ENCODE results near the gene UXS1. TPM values are rescaled to one million over a fixed set of nuclear protein-coding genes. Genes with fewer than 3 reads are reported as not detected.

Gene UXS1
- total and polyA plus RNA-seq, 9 of the 15 experiments (the other 6 are each of a cell fraction or from before 2014, with no cell fraction given) = 5.8 to 25.8 (median 15.0) TPM

- TF ChIP-seq EP300 (IDR thresholded peaks at IDR 0.05; ENCODE audit: low read length) (peak; percentile 80), RREB1 (CRISPR knock-in tag; IDR thresholded peaks at IDR 0.05) (no peak), DPF2 (IDR thresholded peaks at IDR 0.05) (peak; percentile 79), FOXP1 (CRISPR knock-in tag; IDR thresholded peaks at IDR 0.05) (no peak), ZMIZ1 (IDR thresholded peaks at IDR 0.05; ENCODE audit: low read depth in 2 of 2, low read length in 2 of 2) (peak in 1 of 2 experiments; percentile 56; a peak in 1 of 4 replicates), ATF7 (IDR thresholded peaks at IDR 0.05) (no peak), PCBP2 (IDR thresholded peaks at IDR 0.05; ENCODE audit: low read depth, low read length, poor library complexity, severe bottlenecking) (no peak), CBFA2T3 (IDR thresholded peaks at IDR 0.05) (peak; percentile 93), TEAD4 (IDR thresholded peaks at IDR 0.05; ENCODE audit: low read length) (peak; percentile 92), TEAD4 (CRISPR knock-in tag; IDR thresholded peaks at IDR 0.05; ENCODE audit: borderline replicate concordance) (no peak), MEIS2 (IDR thresholded peaks at IDR 0.05; ENCODE audit: partially characterized antibody) (peak; percentile 63), BRD9 (IDR thresholded peaks at IDR 0.05; ENCODE audit: low read depth, partially characterized antibody) (no peak), FOXK2 (conservative IDR thresholded peaks at IDR 0.05 in 1 of 2, IDR thresholded peaks at IDR 0.05 in 1 of 2; ENCODE audit: low read depth in 2 of 2) (peak in 1 of 2 experiments; percentile 23; a peak in 2 of 4 replicates), FOXM1 (IDR thresholded peaks at IDR 0.05; ENCODE audit: low read depth) (peak; percentile 66; the same call in 1 of the 2 replicates), FOXM1 (CRISPR knock-in tag; IDR thresholded peaks at IDR 0.05; ENCODE audit: low read depth) (no peak), TAL1 (IDR thresholded peaks at IDR 0.05) (peak; percentile 89), ZNF395 (CRISPR knock-in tag; IDR thresholded peaks at IDR 0.05) (no peak), NONO (IDR thresholded peaks at IDR 0.05; ENCODE audit: low read depth in 2 of 2, low read length in 1 of 2) (0 out of 4 replicates have a peak, but pooled peaks of 1 of the 2 experiments have one; percentile 33), TRIM24 (IDR thresholded peaks at IDR 0.05) (peak; percentile 71 to 82; a peak in 3 of 4 replicates), DMBX1 (CRISPR knock-in tag; IDR thresholded peaks at IDR 0.05; ENCODE audit: borderline replicate concordance) (no peak)
Measured at GRCh38 chr2:106208874-106209273, 14.8 kb upstream of the UXS1 start (continued).

All from K562 (cell line).